ENCODE data around the gene PPIL6.

The PPIL6 gene

DNA sequence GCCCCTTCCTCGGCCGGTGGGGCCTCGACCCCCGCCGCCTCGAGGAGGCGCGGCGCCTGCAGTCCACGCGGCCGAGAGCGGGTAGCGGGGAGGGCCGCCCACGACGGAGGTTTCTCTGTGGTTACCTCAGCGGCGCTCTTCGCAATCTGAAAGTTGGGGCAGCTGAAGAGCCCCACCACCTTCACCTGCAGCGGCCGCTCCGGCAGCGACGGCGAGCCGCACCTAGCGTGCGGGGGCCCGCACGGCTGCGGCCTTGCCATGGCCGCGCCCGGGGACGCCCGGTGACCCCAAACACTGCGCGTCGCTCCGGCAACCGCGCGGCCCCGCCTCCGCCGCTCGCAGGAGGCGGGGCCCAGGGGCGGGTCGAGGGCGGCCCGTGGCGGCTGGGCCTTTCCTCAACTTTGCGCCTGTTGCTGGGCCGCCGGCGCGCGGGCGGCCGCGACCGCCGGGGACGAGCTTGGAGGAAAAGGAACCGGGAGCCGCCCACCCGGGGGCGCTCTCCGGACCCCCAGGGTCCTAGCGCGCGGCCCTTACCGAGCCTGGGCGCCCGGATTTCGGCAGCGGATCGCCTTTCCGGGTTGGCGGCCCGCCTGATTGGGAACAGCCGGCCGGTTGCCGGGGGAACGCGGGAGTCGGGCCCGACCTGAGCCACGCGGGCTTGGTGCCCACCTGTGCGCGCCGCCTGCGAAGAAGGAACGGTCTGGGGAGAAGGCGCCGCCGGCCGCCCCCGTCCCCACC, at the start of gene PPIL6, which contains the start of gene SMPD2:
PPIL6 (minus strand) TSS at position 298 of the 738 bp plus-strand sequence; CDS start at position 260, 38 bp downstream.
SMPD2 (plus strand) TSS at position 394 of the 738 bp plus-strand sequence. CDS start 398 bp downstream, outside the sequence.
- peak; percentile 82 for DNase-seq

DNA sequence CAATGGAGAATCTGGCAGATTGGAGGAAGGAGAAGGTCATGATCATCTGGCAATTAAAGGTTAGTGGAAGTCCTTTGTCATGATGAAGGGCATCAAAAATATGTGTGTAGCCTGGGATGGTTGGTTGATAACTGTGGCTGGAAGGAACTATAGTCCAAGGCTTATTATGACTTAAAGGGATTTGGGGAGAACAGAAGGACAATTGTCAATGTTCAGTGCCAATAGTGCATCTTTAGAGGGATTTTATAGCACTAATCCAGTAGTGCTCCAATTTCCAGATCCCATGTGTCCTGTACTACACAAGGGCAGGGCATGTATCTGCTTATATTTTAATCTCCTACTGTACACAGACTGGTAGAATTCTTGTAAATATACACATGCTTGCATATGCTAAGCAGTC, 47.6 kb upstream of the PPIL6 start:
- DNase-seq: no peak

DNA sequence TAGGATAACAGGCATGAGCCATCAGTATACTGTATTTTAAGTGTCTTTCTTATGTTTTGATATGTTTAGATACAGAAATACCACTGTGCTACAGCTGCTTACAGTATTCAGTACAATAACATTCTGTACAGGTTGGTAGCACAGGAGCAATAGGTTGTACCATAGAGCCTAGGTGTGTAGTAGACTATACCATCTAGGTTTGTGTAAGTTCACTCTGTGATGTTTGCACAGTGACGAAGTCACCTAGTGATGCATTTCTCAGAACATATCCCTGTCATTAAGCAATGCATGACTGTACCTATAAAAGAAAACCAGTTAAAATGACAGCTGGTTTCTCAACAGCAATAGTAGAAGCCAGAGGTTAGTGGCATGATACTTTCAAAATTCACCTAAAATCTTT, 45.6 kb upstream of the PPIL6 start:
- DNase-seq: no peak

DNA sequence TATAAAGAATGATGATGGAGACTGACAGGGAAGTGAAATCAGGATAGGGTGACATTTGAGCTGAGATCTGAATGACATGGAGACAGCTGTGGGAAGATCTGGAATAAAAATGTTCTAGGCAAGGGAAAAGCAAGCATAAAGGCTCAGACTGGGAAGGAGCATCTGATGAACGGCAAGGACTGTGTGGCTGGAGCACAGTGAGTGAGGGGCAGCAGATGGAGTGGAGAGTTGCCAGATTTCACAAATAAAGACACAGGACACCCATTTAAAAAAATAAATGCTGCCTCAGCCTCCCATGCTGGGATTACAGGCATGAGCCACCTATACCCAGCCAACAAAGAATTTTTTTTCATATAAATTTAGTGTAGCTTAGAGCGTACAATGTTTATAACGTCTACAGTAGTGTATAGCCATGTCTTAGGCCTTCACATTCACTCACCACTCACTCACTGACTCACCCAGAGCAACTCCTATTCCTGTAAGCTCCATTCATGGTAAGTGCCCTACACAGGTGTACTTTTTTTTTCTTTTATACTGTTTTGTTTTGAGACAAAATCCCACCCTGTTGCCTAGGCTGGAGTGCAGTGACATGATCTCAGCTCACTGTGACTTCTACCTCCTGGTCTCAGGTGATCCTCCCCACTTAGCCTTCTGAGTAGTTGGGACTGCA, 45.0 kb upstream of the PPIL6 start:
- DNase-seq: no peak

DNA sequence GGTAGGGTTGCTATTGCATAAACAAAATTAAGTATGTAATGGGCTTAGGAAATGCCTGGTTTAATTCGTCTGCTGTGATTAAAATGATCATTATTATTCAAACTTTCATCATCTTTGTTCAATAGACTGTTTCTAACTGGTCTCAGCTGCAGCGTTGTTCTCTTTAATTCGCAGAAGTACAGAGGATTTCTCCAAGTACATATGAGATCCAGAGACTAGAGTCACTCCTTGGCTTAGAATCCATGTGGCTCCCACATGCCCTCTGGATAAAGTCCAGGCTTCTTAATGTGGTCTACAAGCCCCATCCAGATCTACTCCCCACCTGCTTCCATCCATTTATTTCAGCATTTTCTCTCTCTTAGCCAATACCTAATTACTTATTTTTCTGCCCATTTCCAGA, 43.7 kb upstream of the PPIL6 start:
- DNase-seq: no peak

DNA sequence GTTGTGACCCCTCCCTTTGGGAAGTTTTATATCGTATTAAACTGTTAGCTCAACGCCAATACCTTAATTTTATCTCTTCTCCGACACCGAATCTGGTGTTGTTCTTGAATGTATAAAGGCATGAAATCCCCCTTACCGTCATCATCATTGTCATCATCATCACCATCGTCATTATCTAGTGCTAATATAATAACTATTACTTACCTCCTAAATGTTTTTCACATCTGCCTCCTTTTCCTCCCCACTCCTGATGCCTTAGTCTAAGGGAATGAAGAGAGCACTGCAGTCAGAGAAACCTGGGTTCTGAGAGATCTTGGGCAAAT, 43.3 kb upstream of the PPIL6 start:
- DNase-seq: no peak

DNA sequence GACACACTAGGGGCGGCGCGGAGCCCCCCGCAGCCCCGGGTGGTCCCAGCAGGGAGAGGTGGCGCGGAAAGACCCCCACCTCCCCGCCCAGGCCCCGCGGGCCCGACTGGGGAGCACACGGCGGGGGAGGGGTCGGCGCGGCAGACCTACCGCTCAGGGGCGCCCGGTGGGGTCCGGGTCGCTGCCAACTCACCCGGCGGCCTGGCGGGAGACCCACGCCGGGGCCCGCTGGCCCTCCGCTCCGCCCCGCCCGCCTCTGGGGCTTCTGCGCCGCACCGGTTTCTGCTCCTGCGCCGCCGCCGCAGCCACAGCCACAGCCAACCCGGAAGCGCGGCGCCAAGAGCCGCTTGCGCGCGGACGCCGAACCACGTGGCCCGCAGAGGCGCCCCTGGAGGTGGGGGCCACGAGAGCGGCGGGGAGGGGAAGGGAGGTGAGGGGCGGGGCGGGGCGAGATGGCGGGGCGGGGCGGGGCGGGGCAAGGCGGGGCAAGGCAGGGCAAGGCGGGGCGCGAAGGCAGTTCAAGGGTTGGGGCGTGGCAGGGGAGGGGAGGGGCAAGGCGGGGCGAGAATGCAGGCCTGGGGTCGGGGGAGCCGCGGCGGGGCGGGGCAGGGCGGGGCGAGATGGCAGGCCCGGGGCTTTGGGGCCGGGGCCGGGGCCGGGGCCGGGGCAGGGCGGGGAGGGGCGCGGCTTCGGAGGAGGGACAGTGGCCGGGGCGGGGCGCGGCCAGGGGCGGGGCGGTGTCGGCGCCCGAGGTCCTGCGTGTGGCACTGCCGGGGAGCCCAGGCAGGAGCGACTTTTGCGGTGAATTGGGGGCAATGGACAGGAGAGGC, 42.7 kb upstream of the PPIL6 start, which contains the start of gene ZBTB24:
ZBTB24 (minus strand) TSS at position 315 of the 830 bp plus-strand sequence. CDS start 1,193 bp downstream, outside the sequence.
- peak; percentile 91 for DNase-seq

DNA sequence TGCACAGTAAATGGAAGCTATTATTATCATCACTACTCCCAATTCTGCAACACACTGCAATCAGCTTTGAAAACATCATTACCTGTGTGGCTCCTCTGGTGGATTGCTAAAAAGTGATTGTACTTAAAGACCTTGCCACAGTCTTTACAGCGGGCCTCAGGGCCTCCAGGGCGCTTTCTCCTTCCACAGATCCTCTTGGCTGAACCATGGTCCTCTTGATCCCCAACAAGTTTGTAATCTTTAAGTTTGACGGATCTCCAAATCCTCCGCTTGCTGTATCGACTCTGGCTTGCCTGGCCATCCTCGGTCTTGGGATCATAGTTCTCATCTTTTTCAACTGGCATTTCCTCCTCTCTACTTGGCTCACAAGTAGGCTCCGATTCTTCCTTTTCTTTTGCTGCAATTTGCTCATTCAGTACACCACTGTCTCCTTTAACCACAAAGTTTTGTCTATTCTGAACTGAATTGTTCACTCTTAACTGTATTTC, 40.6 kb upstream of the PPIL6 start:
- no peak for DNase-seq

DNA sequence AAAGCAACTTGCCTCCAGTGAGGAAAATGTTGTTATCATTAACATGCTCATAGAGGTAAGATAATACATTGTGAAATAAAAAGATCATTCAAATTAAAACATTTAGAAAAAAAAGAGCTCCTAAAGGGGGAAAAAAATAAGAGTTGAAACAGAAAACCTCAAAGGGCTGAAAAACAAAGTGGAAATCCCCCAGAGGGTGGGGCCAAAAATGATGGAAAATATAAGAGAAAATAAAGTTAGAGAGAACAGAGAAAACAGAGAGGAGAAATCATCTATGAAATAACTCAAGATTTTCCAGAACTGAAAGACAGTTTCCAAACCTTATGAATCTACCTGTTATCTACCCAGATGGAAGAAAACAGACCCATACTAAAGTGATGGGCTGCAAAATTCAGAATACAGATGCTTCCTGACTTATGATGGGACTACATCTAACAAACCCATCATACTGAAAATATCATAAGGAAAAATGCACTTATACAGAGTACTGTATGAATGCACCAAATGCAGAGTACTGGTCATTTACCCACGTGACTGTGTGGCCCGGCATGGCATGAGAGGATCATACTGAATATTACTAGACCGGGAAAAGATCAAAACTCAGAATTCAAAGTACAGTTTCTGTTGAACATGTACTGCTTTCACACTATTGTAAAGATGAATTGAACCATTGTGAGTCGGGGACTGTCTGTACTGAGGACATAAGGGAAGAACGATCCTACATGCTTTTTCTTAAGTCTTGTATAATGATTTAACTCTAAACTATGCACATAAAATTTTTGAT, 38.6 kb upstream of the PPIL6 start:
- no peak for DNase-seq

DNA sequence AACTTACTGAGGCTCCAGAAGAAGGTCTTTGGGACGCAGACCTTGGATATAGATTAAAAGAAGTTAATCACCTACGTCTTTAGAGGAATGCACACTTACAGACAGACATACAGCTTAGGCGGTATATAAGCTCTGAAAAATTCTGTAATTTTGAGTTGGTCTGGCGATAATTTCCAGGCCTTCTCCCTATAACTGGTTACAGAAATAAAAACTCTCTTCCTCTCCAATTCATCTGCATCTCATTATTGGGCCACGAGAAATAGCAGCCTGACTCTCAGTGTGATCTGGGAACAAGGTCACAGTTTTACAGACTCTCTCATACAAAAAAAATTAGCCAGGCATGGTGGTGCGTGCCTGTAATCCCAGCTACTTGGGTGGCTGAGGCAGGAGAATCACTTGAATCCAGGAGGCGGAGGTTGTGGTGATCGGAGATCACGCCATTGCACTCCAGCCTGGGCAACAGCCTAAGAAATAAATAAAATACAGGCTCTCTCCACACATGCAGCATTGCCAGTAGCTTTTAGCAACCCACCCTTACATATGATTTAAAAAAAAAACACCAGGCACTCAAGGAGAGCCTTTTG, 37.9 kb upstream of the PPIL6 start:
- DNase-seq: no peak

DNA sequence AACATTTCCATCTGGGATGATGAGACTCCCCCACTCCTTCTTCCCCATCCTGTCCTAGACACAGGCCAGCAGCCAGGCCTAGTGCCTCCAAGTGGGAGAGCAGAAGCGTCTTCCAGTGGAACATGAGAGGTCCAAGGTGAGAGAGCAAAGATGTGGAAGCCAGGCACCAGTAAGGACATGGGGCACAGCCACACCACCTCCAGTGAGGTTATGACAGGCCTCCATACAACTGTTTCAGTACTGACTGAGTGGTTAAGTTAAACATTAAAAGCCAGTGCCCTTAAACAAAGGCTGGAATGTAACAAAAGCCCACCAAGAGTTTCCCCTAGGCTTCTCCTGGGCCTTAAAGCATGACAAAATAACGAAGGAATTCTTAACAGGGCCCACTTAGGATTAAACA, 37.3 kb upstream of the PPIL6 start:
- no peak for DNase-seq

DNA sequence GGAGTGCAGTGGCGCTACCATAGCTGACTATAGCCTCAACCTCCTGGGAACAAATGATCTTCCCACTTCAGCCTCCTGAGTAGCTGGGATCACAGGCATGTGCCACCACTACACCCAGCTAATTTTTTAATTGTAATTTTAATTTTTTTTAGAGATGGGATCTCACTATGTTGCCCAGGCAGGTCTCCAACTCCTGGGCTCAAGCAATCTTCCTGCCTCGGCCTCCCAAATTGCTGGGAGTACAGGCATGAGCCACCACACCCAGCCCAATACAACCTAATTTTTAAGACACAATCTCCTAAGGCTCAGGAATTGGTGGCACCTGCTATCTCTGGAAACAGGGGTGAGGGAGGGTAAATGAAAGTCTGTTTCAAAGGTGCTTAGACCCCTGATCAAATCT, 36.8 kb upstream of the PPIL6 start:
- no peak for DNase-seq

DNA sequence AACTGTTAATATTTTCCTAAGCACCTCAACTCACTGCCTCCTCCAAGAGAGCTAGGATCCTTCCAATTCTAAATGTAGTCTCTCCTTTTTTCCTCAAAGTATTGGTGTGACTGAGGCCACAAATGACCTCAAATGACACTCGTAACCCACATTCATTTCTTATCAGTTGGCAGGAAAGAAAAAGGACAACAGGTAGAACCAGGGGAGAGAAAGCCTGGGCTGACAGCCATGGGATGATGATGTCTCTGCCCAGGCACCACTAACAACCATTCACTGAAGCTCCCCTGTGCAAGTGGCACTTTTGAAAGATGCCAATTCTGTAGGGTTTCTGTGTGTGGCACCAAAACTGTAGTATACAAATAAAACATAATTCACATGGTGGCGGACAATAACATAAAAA, 35.2 kb upstream of the PPIL6 start:
- DNase-seq: no peak

DNA sequence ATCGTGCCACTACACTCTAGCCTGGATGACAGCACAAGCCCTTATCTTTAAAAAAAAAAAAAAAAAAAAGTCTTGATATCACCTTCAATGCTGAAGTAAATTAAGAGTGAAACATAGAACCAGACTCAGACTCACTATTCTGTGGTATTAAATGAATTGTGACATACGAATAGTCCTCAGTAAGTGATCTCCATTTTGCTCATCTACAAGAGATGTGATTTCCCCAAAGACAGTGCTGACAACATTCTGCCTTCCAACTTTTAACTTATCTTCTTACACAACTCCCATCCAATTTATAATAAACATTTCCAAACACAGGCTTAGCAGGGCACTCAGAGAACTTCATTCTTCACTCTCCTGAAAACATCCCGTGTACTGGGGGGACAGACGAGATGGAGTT, 34.6 kb upstream of the PPIL6 start:
- DNase-seq: no peak

DNA sequence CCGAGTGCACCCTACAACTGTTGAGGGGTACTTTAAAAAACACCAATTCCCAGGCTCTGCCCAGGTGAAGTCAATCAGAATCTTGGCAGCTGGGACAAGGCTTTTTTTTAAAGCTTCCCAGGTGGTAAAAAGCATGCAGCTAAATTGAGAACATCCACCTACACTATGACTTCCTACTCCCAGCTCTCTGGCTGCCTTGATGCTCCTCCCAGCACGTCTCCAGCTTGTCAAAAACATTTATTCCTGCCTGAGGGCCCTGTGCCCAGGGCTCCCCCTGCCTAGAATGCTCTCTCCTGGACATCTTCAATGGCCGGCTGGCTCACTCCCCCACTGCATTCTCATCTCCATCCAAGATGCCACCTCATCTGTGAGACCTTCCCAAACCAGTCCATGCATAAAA, 32.7 kb upstream of the PPIL6 start:
- DNase-seq: no peak

DNA sequence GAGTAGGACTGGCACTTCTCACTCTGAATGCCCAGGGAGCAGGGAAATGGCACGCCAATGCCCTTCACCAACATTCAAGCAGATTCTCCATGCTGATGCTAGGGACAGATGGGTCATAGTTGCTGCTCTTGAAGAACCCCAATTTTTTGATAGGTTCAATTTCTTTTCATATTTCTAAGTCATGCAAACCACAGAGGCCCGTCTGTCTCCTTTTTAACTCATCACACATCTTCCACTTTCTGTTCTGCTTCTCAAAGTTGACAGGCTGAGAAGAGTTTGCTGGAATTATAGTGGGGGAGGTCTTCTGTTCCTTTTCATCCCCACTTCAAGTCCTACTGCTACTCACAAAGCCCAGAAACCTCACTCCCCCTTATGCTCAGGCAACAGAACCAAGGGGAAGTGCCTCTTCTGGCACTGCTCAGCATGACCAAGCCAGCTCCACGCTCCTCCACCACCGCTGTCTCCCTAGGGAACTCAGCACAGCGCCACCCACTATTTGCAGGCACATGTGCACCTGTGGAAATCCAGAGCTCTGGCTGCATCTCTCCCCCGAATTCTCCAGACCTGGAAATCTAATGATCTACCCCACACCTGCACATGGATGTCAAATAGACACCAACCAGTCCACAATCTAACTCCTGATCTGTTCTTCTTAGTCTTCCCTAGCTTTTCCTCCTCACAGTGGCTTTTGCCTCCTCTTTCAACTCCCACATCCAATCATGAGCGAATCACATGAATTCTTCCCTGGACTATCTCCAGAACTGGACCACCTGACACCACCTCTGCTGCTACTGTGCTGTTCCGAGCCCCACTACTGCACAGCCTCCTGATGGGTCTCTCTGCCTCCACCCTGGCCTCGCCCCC, 31.9 kb upstream of the PPIL6 start:
- DNase-seq: no peak

DNA sequence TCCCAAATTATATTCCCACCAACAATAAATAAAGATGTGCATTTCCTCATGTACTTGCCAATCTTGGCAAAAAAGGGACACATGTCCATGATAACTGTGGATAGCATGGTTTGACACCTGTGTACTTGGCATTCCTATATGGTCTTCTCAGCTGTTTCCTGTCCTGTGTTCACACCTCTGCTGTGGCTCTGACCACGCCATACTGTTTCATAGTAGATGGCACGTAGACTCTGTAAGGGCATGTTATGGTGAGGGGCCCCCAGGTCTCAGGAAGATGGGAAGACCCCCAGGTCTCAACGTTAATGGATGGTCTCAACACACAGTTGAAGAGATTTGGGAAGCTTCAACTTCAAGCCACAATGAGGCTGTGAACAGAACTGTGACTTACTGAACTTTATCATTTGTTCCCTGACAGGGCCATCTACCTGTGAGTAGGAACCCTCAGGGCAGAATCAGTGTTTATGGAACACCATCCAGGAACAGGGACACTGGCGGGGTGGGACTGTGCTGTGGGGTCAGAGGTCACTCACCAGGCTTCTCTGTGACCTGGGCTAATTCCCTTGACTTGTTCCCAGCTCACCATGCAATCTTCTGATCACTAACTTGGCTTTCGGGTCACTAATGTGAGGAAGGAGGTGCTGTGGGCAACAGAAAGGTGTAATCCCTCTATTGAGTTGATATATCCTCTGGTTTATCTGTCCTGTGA, 30.8 kb upstream of the PPIL6 start:
- no peak for DNase-seq

DNA sequence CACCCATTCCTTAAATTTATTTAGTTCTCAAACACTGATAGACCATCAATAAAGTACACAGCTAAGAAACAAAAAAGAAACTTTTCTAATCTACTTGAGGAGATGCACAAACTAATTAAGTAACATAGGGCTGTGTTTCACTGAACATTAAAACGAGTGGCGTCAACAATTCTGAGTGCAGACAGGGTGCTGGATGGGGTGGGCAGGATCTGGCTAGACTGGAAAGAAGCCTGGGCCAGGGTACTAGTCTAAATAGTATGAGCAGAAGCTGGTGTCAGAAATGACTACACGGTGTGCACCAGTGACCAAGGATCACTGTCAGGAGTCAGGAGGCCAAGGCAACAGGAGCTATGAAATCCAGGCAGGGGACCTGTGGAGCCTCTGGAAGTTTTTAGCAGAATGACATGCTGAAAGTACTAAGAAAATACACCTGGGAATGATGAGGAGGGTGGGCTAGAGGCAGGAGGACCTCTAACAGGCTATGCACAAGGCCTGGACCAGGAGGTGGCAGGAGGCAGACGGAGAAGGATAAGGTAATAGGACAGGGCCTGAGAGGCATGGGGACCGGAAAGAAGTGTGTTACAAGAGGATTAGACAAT, 29.3 kb upstream of the PPIL6 start:
- no peak for DNase-seq

DNA sequence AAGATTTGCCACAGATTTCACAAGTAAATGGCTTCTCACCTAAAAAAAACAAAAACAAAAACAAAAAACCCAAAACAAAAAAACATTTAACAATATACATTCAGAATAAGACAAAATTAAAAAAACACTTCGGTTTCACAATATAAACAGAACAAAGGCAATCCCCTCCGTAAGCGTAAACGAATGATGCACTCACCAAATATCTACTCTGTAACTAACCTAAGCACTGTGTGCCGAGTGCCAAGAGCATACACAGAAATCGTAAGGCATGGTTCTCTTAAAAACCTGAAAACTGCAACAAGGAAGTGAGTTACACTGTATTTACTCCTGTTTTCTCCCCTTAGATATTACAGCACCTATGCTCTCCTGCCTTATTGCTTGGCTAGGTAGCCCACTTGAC, 27.3 kb upstream of the PPIL6 start:
- DNase-seq: no peak

All from GDM1 (cell line).